ENCODE results near the gene LTBR.
"Not testable (repeated sequence)": the region's sequence is repeated elsewhere in the genome, so short reads cannot be mapped to it uniquely, and the experiment has no call there.

LTBR gene

DNA sequence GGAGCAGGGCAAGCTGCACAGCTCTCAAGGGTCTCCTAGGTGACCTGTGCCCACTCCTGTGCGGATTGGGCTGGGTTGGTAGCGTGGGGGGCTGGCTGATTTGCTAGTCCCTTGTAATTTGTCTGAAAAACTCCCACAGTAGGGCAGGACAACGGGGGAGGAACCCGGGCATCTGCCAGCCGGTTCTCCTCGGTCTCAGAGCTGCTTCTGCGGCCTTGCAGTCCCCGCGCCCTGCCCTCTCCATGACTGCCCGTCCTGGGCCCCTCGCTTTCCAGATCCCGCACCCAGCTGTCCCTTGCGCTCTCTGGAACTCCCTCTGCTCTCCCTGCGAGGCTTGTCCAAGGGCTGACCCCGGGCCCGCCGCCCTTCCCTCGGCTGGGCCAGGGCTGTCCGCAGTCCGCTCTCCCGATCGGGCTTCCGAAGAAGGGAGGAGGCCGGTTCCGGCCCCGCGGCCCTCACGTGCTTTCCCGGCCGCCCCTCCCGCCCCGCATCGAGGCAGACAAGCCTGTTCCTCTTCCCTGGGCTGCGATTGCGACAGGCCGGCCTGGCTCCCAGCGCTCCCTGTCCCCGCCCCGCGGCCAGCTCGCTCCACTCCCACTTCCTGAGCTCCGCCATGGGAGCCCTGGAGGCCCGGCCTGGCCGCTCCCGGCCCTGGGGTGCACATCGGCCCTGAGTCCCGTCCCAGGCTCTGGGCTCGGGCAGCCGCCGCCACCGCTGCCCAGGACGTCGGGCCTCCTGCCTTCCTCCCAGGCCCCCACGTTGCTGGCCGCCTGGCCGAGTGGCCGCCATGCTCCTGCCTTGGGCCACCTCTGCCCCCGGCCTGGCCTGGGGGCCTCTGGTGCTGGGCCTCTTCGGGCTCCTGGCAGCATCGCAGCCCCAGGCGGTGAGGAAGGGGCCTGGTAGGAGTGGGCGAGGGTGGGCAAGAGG lies at the start of gene LTBR:
Gene LTBR (plus strand): TSS at position 591 of the 927 bp plus-strand sequence. CDS start 197 bp downstream, at position 788.
- DNase-seq, result peak in 1 of 2 experiments; percentile 46

DNA sequence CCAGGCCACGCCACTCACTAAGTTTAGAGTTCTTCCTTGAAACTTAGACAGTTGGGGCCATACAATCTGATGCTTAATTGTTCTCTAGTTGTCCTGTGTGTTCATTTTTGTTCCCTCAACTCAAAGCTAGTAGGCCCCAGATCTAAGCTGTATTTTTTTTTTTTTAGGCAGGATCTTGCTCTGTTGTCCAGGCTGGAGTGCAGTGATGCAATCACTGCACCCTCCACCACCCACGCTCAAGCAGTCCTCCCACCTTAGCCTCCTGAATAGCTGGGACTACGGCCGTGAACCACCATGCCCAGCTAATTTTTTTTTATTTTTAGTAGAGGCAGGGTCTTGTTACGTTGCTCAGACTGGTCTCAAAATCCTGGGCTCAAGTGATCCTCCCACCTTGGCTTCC lies 49.6 kb upstream of the LTBR start:
- no peak for DNase-seq

DNA sequence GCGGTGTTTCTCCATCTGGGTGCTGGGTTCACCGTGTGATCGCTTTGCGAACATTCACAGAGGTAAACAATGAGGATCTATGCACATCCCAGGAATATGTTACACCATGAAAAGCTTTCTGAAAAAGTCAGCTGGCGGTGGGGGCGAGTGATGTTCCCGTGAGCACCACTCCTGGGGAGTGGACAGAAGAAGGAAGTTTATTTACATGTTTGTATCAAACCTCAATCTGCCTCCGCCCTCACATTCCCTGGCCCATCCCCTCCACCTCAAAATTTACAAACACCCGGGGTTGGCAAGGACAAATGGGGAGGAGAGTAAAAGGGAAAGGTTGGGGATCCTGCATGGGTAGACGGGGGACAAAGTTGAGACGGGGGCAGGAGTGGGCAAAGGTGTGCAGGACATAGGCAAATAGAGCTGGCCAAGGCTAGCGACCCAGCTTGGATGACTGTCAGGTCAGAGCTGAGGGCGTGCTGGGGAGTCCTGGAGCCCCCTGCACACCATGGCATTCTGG lies 49.0 kb upstream of the LTBR start:
- no peak for DNase-seq

DNA sequence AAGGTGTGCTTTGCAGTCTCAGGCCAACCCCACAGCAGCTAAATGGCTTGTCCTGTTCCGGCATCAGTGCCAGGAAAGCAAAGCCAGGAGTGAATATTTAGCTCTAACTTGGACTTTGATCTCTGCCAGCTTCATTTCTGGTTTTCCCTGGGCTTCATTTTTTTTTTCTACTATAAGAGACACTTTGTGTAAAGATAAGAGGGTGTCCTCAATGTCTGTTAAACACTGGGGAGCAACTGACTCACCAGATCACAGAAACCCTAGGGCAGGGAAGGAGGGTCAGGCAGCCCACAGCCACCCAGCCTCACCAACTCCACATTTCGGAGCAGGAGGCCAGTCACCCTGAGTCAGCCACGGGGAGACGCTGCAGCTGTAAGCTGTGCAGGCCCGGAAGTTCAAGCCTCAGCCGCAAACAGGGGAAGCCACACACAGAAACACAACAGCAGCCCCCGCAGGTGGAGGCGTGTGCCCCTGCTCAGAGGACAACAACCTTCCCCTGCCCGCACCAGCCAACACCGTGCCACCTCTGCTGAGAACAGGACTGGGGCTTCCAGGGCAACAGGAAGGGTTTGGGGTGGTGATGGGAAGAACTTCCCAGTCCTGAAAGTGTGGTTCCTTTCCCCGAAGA lies 48.4 kb upstream of the LTBR start:
- peak; percentile 90 to 92 for DNase-seq

DNA sequence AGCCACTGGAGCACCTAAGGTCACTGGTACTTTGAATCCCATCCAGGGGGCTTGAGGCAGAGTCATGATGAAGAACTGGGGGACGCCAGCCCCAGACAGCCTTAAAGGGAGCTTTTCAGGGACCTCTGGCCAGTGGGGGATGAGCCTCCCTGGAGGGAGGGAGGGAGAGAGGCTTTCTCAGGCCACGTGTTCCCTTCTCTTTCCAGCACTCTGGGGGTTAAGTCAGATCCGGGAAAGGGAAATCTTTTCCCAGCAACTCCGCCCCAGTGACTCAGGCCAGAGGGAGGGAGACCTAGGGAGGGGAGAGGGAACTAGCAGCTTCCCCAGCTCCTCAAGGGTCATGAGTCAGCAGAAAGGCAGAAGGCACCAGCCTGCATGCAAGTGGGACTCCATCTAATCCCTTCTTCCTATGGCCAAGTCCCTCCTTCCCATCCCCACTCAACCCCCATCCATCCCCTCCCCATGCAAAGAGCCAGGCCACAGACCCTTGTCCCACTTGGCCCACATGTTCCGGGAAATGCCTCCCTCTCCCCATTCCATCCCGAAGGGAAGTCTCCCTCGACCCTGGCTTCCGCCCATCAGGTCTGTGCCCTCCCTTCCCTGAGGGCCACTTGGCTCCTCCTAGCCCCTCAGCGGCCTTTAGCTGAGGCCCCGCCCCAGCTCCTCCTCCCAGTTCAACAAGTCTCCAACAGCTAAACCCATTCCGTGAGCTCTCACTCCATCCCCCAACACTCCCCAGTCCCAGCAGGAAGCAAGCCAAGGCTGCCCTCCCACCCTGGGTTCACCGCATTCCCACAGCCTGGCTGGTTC lies 47.7 kb upstream of the LTBR start:
- DNase-seq, result peak; percentile 81

DNA sequence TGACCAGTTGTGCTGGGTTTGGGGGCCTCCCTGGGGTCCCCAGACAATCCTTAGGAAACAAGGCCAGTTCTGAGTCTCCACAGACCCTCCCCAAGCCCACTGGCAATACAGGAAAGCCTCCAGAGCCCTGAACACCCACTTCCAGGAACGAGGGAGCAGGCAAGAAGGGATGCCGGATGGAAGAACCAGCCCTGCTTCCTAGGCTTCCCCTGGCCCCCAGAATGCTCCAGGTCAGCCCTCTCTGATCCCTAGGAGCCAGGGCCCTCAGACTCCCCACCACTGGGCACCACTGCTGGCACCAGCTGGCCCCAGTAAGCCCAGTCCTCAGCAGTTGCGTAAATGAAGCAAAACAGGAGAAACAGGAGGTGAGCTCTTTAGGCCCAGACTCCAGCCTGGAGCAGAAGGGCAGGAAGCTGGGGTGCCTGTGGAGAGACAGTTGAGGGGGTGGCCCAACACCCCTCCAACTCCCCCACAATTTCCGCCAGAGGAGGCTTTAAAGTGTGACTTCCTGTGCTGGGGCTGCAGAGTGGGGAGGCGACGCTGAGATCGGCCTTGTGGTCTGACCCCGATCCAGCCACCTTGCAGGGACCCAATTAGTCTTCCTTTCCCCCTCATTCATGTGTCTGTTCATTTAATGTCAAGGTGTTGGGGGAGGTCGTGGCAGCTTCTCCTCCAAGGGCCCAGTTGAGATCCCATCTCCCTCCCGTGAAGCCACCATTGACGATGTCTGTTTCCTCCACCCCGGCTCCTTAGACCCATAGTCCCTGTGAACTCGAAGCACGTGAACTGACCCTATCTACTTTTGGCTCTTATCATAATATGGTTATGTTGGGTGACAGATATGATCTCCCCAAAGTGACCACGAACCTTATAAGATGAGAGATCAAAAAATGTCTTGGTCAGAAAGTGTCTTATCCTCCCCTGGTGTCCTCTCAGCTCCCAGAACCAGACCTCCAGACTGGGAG lies 46.8 kb upstream of the LTBR start:
- peak; percentile 60 to 61 for DNase-seq

DNA sequence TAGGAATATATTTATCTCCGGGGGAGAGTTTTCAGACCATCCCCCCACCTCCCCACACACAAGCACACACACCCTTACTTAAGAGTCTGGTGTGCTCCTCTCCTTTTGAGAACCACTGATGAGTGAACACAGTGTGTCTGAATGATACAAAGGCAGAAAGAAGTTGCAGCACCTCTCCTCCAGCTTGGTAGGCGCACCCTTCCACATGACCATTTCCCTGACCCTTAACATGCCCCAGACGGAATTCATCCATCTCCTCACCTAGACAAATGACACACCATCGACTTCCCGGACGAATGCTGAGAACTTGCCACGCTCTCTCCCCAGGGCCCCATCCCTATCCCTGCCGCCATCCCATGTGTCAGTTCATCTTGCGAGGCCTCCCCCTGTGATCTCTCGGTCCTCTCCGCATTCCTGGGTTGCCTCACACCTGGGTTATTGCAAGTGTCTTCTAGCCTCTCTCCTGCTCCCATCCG lies 46.0 kb upstream of the LTBR start:
- peak in 1 of 2 experiments; percentile 39 for DNase-seq

DNA sequence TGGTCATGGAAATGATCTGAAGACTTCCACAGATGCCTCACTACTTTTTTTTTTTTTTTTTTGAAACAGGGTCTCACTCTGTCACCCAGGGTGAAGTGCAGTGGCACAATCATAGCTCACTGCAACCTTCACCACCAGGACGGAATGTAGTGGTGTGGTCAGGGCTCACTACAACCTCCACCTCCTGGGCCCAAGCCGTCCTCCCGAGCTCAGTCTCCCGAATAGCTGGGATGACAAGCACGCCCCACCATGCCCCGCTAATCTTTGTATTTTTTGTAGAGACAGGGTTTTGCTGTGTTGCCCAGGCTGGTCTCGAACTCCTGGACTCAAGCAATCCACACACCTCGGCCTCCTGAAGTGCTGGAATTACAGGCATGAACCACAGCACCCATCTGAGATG lies 45.4 kb upstream of the LTBR start:
- not testable (repeated sequence) for DNase-seq

DNA sequence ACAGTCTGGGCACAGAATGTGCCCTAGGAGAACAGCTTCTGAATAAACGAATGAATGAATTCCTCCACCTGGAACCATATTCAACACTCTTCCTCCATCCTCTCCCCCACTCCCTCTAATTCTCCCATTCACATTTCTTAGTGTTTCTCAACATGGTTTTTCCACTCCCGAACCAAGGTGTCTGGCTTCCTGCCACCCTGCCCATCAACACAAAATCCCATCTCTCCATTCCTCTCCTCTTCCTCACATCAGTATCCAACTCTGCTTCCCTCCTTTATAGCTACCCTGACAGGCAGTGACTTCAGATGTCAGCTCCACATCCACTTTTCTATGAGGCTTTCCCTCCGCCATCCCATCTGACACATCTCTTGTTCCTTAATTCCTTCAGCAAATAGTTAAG lies 45.0 kb upstream of the LTBR start:
- no peak for DNase-seq

DNA sequence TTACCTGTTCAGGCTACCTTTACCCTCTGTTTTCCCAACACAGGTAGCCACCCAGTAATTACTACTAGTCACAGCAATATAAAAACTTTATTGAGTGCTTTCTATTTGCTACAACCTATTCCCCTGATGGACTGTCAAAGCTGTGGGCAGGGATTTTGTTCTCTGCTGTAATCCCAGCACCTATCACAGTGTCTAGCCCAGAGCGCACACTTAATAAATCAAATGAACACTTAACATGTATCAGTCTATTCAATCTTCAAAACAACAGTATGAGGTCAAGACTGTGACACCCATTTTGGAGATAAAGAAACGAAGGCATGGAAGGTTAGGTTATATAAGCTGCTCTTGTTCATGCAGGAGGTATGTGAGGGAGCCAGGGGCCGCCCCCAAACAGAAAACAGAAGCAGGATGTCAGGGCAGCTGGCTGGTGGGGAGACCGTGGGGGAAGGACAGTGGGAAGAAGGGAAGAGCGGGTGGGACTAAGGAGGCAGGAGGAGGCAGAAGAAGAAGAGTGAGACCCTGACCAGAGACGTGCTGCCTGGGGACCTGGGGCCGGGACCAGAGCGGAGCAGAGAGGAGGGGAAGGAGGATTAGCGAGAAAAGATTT lies 43.8 kb upstream of the LTBR start:
- DNase-seq, result no peak

DNA sequence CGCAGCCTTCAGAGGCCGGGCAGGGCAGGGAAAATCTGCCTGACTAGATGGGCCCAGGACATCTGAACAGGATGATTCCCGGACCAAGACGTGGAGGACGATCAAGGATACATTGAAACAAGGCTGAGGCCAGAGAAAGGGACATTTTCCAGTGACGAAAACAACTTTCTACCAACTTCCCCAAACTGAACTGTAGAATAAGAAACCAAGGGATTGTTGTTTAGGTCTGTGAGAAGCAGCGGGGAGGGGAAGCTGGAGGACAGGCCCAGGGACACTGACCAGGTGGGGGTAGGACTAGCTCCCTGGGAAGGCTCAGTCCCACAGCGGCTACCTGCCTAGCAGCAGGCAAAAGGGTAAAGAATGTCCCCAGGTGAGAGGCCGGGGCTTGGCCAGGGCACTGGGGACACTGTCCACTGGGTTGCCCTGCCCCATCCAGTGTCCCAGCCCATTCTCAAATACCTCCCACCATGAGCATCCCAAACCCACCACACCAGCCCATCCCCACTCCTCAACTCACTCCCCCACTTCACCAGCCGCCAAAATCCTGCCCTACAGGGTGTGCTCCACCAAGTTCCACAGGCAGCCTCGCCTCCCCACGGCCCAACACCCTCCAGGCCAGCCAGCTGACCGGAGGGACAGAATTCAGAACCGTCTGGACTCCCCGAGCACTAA lies 43.1 kb upstream of the LTBR start:
- no peak for DNase-seq

DNA sequence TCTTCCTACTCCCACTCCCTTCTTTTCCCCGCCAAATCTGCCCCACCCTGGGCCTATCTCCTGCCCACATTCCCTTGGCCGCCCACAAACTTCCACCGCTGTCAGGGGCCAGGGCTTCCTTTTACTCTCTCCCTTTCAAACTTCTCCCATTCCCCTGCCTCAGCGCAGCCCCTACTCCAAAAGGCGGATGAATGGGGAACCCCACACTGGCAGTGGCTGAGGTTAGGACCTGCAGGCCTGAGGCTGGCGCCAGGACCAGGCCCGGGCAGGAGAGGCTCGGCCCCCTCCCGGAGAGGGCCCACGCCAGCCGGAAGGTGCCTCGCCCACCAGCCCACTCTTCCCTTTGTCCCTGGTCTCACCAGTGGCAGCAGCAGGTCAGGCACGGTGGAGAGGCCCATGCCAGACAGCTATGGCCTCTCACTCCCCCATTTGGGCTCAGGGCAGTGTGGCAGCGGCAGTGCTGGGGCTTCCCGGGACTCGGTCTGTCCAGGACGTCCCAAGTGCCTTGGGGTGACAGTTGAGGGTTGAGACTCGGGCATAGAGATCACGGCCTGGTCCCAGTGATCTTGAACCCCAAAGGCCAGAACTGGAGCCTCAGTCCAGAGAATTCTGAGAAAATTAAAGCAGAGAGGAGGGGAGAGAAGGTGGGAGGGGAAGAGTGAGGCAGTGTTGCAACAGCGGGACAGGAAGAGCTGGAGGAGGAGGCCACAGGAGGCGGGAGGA lies 42.4 kb upstream of the LTBR start, which contains the start of gene TNFRSF1A:
Gene TNFRSF1A (minus strand): TSS at position 660 of the 723 bp plus-strand sequence. CDS start 262 bp downstream, at position 398.
- peak; percentile 67 to 70 for DNase-seq

DNA sequence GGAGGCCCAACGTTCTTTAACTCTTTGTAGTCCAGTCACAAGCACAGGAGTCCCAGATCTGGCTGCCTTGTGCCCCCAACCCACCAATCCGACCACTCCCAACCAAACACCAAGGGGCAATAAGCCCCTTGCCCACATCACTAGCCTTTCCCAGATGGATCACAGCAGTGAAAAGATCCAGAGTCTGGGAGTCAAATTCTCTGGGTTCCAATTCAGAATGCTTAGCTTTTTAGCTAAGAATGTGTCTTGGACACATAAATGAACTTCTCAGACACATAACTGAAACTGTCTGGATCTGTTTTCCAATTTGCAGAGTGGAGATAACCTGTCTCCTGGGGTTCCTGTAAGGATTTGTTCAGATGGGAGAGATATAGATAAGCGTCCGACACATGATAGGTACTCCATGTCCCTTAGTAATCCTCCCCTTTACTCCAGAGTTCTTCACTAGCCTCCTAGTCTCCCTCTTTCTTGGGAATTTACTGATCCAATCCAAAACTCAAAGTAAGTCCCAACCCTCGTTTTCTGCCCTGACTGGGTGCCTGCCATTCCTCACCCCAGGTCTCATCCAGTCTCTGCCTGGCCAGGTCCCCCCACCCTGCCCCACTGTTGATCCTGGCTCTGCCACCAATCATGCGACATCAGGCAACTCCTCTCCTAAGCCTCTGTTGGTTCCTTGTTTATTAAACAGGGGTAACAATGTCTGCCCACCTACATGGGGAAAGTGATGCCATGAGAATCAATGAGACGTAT lies 41.6 kb upstream of the LTBR start:
- peak in 1 of 2 experiments; percentile 65 for DNase-seq

DNA sequence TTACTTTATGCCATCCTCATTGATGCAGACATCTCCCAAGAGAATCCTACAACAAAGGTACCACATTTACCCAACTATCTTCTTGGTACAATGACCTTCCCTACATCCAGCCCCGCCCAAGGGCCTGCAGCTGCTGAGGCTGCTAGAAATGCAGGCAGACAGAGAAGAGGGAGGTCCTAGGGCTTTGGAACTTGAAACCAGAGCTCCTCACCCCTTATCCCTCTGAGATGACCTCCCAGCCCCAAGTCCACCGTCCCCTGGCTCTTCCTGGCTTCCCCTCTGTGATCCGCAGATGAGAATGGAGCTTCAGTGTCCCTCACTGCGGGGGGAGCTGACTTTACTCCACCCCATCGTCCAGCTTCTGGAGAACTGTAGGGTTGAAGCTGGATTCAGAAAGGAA lies 40.4 kb upstream of the LTBR start:
- no peak for DNase-seq

DNA sequence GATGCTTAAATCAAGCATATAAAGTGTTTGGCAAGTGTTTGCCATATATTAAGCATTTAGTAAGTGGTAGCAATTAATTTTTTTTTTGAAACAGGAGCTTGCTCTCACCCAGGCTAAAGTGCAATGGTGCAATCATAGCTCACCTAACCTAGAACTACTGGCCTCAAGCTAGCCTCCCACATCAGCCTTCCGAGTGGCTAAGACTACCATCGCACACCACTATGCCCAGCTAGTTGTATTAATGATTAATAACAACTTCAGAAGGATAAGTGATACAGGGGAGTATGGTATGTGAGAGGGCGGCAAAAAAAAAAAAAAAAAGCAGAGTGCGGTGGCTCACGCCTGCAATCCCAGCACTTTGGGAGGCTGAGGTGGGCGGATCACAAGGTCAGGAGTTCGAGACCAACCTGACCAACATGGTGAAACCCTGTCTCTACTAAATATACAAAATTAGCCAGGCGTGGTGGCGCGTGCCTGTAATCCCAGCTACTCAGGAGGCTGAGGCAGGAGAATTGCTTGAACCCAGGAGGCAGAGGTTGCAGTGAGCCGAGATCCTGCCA lies 39.8 kb upstream of the LTBR start:
- DNase-seq, result not testable (repeated sequence)

DNA sequence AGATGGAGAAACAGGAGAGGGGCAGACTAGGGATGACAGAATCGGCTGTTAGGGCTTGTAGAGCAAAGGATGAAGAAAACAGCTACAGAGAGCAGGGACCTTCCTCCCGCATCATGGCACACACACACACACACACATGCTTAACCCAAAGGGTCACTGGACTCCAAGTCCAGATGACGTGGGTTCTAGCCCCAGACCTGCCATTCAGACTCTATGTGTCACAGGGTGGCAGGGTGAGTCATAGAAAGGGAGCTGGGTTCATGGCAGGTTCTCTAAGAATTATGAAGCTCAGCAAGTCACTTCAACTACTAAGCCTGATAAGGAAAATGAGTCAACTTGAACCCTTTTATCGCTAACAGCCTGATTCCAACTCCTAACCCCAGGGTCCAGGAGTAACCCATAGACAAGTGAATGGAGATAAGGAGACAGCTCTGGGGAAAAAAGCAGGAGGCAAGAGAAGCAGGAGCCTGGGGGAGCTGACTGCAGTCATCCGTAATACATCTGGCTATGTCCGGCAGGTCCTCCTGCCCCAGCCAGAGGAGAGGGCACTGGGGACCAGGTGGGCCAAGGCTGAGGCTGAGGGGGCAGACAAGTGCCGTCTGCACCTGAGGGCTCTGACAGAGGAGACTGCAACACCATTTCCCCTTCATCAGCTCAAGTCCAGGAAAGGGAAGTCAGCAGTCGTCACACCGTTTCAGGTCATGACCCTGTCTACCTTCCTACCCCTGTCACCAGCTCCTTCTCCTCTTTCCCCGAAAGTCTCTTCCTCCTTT lies 38.5 kb upstream of the LTBR start:
- DNase-seq, result peak; percentile 62 to 68

DNA sequence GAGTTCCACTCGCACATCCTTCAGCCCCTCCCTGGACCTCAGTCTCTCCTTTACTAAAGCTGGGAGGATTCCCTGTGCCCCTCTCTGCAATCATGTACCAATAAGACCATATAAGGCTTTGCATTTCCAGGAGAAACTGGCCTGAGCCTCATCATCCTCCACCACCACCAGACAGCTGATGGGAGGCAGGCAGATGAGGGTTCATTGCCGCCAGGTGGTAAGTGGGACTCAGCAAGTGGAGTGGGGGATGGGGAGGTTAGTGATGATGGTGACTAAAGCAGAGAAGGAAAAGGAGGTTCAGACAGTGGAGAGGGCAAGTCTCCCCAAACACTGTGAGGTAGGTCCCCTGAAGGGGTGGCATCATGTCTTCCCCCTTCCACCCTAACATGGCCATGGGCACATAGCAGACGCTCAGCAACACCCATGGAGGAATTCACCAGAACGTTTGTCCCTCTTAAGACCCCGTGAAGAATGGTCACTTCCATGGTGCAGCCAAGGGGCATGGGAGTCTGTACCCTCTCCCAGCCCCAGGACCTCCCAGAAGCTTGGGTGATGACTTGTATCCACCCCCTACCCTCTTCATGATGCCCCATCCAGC lies 37.6 kb upstream of the LTBR start:
- DNase-seq, result no peak

All from activated T-cell treated with anti-CD3 and anti-CD28 coated beads, Interleukin-2, amount 50 U/mL, for 48 hours (primary cell).